Measurements from ENCODE around the gene NF1.

Gene NF1

DNA sequence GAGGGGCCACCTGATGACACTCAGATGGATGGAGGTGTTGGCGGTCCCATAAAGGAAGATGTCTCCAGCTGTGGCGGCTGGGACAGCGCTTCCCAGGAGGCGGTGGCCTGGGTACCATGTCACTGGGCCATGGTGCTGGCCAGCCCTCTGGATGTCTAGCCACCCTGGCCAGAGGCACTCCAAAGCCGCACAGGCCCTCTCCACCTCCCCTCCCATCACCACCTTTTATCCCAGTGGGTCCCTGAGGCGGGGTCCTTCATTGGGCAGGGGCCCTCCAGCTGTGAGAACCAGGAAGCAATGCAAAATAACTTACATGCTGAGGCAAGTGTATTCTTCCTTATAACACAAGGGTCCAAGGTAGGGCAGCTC, 319.8 kb downstream of the NF1 start:
- TF ChIP-seq, protein P1, sequence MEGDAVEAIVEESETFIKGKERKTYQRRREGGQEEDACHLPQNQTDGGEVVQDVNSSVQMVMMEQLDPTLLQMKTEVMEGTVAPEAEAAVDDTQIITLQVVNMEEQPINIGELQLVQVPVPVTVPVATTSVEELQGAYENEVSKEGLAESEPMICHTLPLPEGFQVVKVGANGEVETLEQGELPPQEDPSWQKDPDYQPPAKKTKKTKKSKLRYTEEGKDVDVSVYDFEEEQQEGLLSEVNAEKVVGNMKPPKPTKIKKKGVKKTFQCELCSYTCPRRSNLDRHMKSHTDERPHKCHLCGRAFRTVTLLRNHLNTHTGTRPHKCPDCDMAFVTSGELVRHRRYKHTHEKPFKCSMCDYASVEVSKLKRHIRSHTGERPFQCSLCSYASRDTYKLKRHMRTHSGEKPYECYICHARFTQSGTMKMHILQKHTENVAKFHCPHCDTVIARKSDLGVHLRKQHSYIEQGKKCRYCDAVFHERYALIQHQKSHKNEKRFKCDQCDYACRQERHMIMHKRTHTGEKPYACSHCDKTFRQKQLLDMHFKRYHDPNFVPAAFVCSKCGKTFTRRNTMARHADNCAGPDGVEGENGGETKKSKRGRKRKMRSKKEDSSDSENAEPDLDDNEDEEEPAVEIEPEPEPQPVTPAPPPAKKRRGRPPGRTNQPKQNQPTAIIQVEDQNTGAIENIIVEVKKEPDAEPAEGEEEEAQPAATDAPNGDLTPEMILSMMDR (conservative IDR thresholded peaks at IDR 0.05; ENCODE audit: low read depth, low read length), result no peak
- no peak for DNase-seq (ENCODE audit: low read depth)
- no peak overlapping the region for H3K4me3 ChIP-seq (ENCODE audit: low read length)

DNA sequence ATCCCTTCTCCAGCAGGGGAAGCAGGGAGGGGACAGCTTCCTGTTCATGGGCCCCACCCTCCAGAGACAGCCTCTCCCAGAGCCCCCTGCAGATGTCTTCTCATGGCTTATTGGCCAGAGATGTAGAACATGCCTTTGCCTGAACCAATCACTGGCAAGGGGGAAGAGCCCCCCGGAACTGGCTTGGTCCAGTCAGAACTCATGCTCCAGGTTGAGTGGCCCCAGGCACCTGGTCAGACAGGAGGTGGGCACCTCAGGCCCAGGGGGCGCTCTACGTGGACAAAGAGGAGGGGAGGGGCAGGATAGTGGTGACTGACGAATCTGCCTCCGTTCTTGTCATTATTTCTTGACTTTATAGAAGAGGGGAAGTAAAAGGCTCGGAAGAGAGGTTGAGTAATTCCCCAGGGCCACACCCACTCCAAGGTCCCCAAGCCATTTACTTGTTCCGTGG, 320.3 kb downstream of the NF1 start:
- DNase-seq (ENCODE audit: low read depth), result no peak
- H3K4me3 ChIP-seq (ENCODE audit: low read length), result no peak overlapping the region

DNA sequence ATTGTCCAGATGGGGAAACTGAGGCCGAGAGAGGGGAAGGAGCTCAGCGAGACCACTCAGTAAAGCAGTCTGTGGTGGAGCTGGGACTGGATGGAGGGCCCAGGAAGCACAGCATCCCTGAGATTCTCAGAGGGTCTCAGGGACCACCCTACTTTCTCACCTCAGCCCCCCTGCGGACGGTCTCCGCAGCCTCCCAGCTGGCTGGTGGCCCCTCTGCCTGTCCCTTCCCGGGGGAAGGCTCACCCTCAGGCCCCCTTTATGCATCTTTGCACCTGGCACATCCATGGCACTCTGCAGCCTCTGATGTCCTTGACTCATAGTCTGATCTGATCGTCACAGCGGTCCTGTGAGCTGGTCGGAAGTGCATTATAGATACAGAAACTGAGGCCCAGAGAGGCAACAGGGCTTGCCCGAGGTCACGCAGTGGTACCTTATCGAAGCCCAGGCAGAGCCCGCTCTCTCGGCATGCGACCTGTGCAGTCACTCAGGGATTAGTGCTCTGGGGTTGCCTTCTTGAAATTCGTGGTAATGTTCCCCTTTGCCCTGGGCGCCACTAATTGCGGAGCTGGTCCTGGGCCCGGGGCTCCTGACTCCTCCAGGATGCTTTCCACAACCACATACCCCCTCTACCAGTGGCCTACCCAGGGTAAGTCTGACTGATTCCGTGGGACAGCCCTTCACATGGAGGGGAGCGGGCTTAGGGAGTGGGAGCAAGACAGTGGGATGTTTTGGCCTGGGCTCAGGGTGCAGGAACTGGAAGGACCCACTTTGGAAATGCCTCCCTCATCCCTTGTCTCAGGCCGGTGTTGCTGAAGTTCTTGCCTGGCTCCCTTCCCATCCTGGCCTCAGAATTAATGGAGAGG, 321.1 kb downstream of the NF1 start:
- TF ChIP-seq, protein P1 (conservative IDR thresholded peaks at IDR 0.05; ENCODE audit: low read depth, low read length), result no peak

More for the DNA sequence above, 320.3 kb downstream of the NF1 start:
- TF ChIP-seq, protein P1 (conservative IDR thresholded peaks at IDR 0.05; ENCODE audit: low read depth, low read length), result no peak

DNA sequence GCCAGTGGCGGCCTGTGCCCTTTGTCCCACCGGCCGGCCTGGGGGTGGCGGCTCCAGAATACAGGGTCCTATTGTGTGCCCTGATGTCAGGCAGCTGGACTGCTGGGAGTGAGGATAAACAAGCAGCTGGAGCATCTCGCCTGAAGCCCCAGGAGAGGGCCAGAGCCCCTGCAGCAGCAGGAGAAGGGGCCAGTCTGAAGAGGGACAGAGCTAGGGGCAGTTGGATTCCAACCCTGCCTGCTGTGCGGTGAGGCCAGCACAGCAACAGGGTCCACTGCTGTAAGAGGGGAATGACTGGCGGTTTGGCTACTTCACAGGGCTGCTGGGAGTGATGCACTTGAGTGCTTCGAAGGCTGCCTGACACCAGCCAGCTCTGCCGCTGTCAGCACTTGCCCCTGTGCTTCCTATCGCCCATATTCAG, 321.7 kb downstream of the NF1 start:
- H3K4me3 ChIP-seq (ENCODE audit: low read length), result no peak overlapping the region
- DNase-seq (ENCODE audit: low read depth), result no peak
- TF ChIP-seq, protein P1 (conservative IDR thresholded peaks at IDR 0.05; ENCODE audit: low read depth, low read length), result no peak

More for the DNA sequence above, 321.1 kb downstream of the NF1 start:
- H3K4me3 ChIP-seq (ENCODE audit: low read length), result no peak overlapping the region
- DNase-seq (ENCODE audit: low read depth), result no peak

DNA sequence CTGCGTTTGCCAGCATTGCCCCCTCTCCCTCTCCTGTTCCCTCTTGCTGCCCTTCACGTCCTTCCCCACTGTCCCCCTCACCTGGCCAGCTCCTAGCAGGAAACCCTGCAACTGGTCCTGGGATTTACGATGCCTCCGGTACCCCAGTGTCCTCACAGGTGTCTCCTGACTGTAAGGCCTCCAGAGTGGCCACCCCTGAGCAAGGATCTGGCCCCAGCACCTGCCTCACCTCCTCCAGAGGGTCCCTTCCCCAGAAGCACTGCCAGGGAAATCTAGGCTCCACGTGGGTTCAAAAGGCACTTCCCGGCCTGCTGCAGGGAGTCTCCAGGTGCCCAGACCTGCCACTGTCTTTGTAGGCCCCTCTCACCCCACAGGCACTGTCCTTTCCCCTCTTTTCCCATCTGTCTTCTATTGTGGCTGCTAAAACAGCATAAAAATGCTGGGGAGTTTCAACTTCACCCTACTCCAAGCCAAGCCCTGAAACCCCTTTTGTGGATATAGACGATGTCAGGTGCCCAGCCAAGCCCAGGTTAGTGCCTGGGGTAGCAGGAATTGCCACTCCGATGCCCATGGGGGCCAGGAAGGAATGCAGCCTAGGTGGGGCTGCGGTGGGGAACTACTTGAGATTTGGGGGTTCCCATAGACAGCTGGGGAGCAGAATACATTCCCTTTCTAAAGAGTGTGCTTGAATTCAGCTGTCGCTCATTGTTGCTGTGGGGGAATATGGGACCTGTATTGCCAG, 322.4 kb downstream of the NF1 start:
- TF ChIP-seq, protein P1 (conservative IDR thresholded peaks at IDR 0.05; ENCODE audit: low read depth, low read length), result no peak
- DNase-seq (ENCODE audit: low read depth), result no peak
- H3K4me3 ChIP-seq (ENCODE audit: low read length), result no peak overlapping the region

DNA sequence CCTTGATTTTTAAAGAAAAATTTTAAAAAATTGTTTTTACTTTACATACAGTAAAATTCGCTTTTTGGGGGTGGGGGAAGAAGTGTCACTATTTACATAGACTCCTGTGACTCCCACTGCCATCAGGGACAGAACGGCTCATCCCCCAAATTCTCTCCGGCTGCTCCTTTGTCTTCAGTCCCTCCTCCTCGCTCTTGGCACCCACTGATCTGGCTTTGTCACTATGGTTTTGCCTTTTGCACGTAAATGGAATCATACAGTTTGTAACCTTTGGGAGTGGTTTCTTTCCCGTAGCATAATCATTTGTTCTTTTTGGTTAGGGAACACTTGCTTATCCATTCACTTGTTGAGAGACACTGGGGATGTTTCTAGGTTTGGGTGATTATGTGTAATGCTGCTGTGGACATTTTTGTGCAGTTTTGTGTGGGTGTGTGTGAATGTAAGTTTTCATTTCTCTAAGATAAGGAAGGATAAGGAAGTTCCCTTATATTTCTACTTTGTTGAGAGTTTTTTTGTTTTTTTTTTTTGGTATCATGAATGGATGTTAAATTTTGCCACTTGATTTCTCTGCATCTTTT, 324.1 kb downstream of the NF1 start:
- TF ChIP-seq, protein P1 (conservative IDR thresholded peaks at IDR 0.05; ENCODE audit: low read depth, low read length), result no peak
- H3K4me3 ChIP-seq (ENCODE audit: low read length), result no peak overlapping the region
- no peak for DNase-seq (ENCODE audit: low read depth)
